ENCODE measurements around the gene SLAMF1. TPM values are rescaled to one million over a fixed set of nuclear protein-coding genes. Genes with fewer than 3 reads are reported as not detected.

Gene SLAMF1
- total RNA-seq, 1 donor from 2014 or later, result not detected

GRCh38 chr1:160618763-160619274 lies 28.0 kb downstream of the SLAMF1 start:
- H3K36me3 Mint-ChIP-seq, result no peaks in the 10 kb centered on the region
- H3K4me3 Mint-ChIP-seq, result no peak overlapping the region
- peaks cover 2% of the 10 kb centered on the region for H3K27me3 Mint-ChIP-seq (ENCODE audit: low read depth)
- TF ChIP-seq, protein P1, sequence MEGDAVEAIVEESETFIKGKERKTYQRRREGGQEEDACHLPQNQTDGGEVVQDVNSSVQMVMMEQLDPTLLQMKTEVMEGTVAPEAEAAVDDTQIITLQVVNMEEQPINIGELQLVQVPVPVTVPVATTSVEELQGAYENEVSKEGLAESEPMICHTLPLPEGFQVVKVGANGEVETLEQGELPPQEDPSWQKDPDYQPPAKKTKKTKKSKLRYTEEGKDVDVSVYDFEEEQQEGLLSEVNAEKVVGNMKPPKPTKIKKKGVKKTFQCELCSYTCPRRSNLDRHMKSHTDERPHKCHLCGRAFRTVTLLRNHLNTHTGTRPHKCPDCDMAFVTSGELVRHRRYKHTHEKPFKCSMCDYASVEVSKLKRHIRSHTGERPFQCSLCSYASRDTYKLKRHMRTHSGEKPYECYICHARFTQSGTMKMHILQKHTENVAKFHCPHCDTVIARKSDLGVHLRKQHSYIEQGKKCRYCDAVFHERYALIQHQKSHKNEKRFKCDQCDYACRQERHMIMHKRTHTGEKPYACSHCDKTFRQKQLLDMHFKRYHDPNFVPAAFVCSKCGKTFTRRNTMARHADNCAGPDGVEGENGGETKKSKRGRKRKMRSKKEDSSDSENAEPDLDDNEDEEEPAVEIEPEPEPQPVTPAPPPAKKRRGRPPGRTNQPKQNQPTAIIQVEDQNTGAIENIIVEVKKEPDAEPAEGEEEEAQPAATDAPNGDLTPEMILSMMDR (IDR thresholded peaks at IDR 0.05; ENCODE audit: unreplicated experiment), result peak; percentile 29
- H3K9me3 Mint-ChIP-seq, result peaks cover 5% of the 10 kb centered on the region
- H3K27ac Mint-ChIP-seq, result no peak overlapping the region
- DNase-seq (ENCODE audit: low spot score in 2 of 2, unreplicated experiment in 2 of 2), result no peak
- no peaks in the 10 kb centered on the region for H3K4me1 Mint-ChIP-seq

GRCh38 chr1:160618327-160618726 lies 28.5 kb downstream of the SLAMF1 start:
- H3K4me3 Mint-ChIP-seq, result no peak overlapping the region
- H3K36me3 Mint-ChIP-seq, result no peaks in the 10 kb centered on the region
- H3K27ac Mint-ChIP-seq, result no peak overlapping the region

DNA sequence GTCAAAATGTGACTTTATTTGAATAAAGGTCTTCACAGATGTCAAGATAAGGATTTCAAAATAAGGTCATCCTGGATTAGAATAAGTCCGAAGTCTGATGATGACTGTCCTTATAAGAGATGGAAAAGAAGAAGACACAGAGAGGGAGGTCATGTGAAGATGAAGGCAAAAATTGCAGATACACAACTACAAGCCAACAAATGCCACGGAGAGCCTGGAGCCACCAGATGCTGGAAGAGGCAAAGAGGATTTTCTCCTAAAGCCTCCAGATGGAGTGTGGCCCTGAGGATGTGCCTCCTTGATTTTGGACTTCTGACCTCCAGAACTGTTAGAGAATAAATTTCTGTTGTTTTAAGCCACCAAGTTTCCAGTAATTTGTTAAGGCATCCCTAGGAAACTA lies 31.2 kb downstream of the SLAMF1 start:
- no peak for DNase-seq (ENCODE audit: low spot score in 2 of 2, unreplicated experiment in 2 of 2)
- Mint-ChIP-seq H3K9me3 (peaks cover 5% of the 10 kb centered on the region), H3K27me3 (ENCODE audit: low read depth) (peaks cover 17% of the 10 kb centered on the region), H3K27ac (no peak overlapping the region), H3K4me1 (no peaks in the 10 kb centered on the region), H3K36me3 (no peaks in the 10 kb centered on the region), H3K4me3 (no peak overlapping the region)
- TF ChIP-seq, protein P1 (IDR thresholded peaks at IDR 0.05; ENCODE audit: unreplicated experiment), result no peak

More at GRCh38 chr1:160618327-160618726, 28.5 kb downstream of the SLAMF1 start:
- no peak for DNase-seq (ENCODE audit: low spot score in 2 of 2, unreplicated experiment in 2 of 2)
- no peaks in the 10 kb centered on the region for H3K4me1 Mint-ChIP-seq
- TF ChIP-seq, protein P1 (IDR thresholded peaks at IDR 0.05; ENCODE audit: unreplicated experiment), result no peak
- H3K9me3 Mint-ChIP-seq, result peaks cover 5% of the 10 kb centered on the region
- peaks cover 4% of the 10 kb centered on the region for H3K27me3 Mint-ChIP-seq (ENCODE audit: low read depth)

DNA sequence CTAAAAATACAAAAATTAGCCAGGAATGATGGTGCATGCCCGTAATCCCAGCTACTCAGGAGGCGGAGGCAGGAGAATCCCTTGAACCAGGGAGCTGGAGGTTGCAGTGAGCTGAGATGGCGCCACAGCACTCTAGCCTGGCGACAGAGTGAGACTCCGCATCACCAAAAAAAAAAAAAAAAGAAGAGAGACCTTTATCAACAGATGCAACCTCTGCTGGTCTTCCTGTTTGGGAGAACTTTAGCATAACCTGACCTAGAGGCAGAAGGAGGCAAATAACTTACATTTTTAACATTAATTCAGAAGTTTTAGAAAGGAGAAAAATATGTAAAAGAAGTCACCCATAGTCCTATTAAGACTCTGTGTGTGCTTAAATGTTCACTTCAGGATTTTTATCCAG lies 32.4 kb downstream of the SLAMF1 start:
- TF ChIP-seq, protein P1 (IDR thresholded peaks at IDR 0.05; ENCODE audit: unreplicated experiment), result no peak

GRCh38 chr1:160612613-160613218 lies 34.1 kb downstream of the SLAMF1 start:
- Mint-ChIP-seq H3K27ac (no peak overlapping the region), H3K4me1 (no peaks in the 10 kb centered on the region), H3K4me3 (no peak overlapping the region), H3K36me3 (no peaks in the 10 kb centered on the region), H3K27me3 (ENCODE audit: low read depth) (peaks cover 32% of the 10 kb centered on the region), H3K9me3 (no peaks in the 10 kb centered on the region)
- TF ChIP-seq, protein P1 (IDR thresholded peaks at IDR 0.05; ENCODE audit: unreplicated experiment), result no peak
- no peak for DNase-seq (ENCODE audit: low spot score in 2 of 2, unreplicated experiment in 2 of 2)

More for the DNA sequence above, 32.4 kb downstream of the SLAMF1 start:
- no peak for DNase-seq (ENCODE audit: low spot score in 2 of 2, unreplicated experiment in 2 of 2)
- Mint-ChIP-seq H3K27me3 (ENCODE audit: low read depth) (peaks cover 19% of the 10 kb centered on the region), H3K4me1 (no peaks in the 10 kb centered on the region), H3K27ac (no peak overlapping the region), H3K36me3 (no peaks in the 10 kb centered on the region), H3K4me3 (no peak overlapping the region), H3K9me3 (peaks cover 5% of the 10 kb centered on the region)

All from mesothelial cell of epicardium (in vitro differentiated cells).